Measurements from ENCODE around the gene TRIM29.
"Not testable (repeated sequence)": the region's sequence is repeated elsewhere in the genome, so short reads cannot be mapped to it uniquely, and the experiment has no call there.

Gene TRIM29

GRCh38 chr11:120181376-120181975 lies 43.6 kb upstream of the TRIM29 start:
- no peaks in the 10 kb centered on the region for H3K36me3 ChIP-seq (ENCODE audit: control insufficient read depth, insufficient read depth, low read length)
- no peak overlapping the region for H3K4me3 ChIP-seq (ENCODE audit: insufficient read depth, low read depth, low read length, poor library complexity, severe bottlenecking)
- no peak overlapping the region for H3K27ac ChIP-seq (ENCODE audit: insufficient read depth, low read length, poor library complexity, severe bottlenecking)
- DNase-seq: no peak
- H3K4me1 ChIP-seq (ENCODE audit: control insufficient read depth, insufficient read depth, low read length, poor library complexity, severe bottlenecking): no peaks in the 10 kb centered on the region
- no peaks in the 10 kb centered on the region for H3K9me3 ChIP-seq (ENCODE audit: control insufficient read depth, low read length)
- peaks cover 5% of the 10 kb centered on the region for H3K27me3 ChIP-seq (replicated peaks; ENCODE audit: control insufficient read depth, insufficient read depth, low read length, poor library complexity, severe bottlenecking)

- no peak overlapping the region for H3K27ac ChIP-seq (ENCODE audit: insufficient read depth, low read length, poor library complexity, severe bottlenecking)
- H3K27me3 ChIP-seq (replicated peaks; ENCODE audit: control insufficient read depth, insufficient read depth, low read length, poor library complexity, severe bottlenecking): peaks cover 5% of the 10 kb centered on the region
- H3K36me3 ChIP-seq (ENCODE audit: control insufficient read depth, insufficient read depth, low read length): no peaks in the 10 kb centered on the region
- no peaks in the 10 kb centered on the region for H3K9me3 ChIP-seq (ENCODE audit: control insufficient read depth, low read length)
- no peaks in the 10 kb centered on the region for H3K4me1 ChIP-seq (ENCODE audit: control insufficient read depth, insufficient read depth, low read length, poor library complexity, severe bottlenecking)
- H3K4me3 ChIP-seq (ENCODE audit: insufficient read depth, low read depth, low read length, poor library complexity, severe bottlenecking): no peak overlapping the region
- DNase-seq: no peak
Measured at GRCh38 chr11:120180551-120181232, 42.8 kb upstream of the TRIM29 start.

GRCh38 chr11:120180063-120180462 lies 42.1 kb upstream of the TRIM29 start:
- H3K27me3 ChIP-seq (replicated peaks; ENCODE audit: control insufficient read depth, insufficient read depth, low read length, poor library complexity, severe bottlenecking); H3K9me3 ChIP-seq (ENCODE audit: control insufficient read depth, low read length); DNase-seq; H3K4me1 ChIP-seq (ENCODE audit: control insufficient read depth, insufficient read depth, low read length, poor library complexity, severe bottlenecking); H3K4me3 ChIP-seq (ENCODE audit: insufficient read depth, low read depth, low read length, poor library complexity, severe bottlenecking); H3K36me3 ChIP-seq (ENCODE audit: control insufficient read depth, insufficient read depth, low read length); H3K27ac ChIP-seq (ENCODE audit: insufficient read depth, low read length, poor library complexity, severe bottlenecking): not testable (repeated sequence)

- no peaks in the 10 kb centered on the region for H3K9me3 ChIP-seq (ENCODE audit: control insufficient read depth, low read length)
- H3K36me3 ChIP-seq (ENCODE audit: control insufficient read depth, insufficient read depth, low read length): no peaks in the 10 kb centered on the region
- DNase-seq: no peak
- H3K27ac ChIP-seq (ENCODE audit: insufficient read depth, low read length, poor library complexity, severe bottlenecking): no peak overlapping the region
- no peak overlapping the region for H3K4me3 ChIP-seq (ENCODE audit: insufficient read depth, low read depth, low read length, poor library complexity, severe bottlenecking)
- no peaks in the 10 kb centered on the region for H3K4me1 ChIP-seq (ENCODE audit: control insufficient read depth, insufficient read depth, low read length, poor library complexity, severe bottlenecking)
- H3K27me3 ChIP-seq (replicated peaks; ENCODE audit: control insufficient read depth, insufficient read depth, low read length, poor library complexity, severe bottlenecking): no peaks in the 10 kb centered on the region
Measured at GRCh38 chr11:120179057-120179672, 41.3 kb upstream of the TRIM29 start.

- no peaks in the 10 kb centered on the region for H3K4me1 ChIP-seq (ENCODE audit: control insufficient read depth, insufficient read depth, low read length, poor library complexity, severe bottlenecking)
- H3K27me3 ChIP-seq (replicated peaks; ENCODE audit: control insufficient read depth, insufficient read depth, low read length, poor library complexity, severe bottlenecking): no peaks in the 10 kb centered on the region
- DNase-seq: no peak
Measured at GRCh38 chr11:120178561-120179056, 40.7 kb upstream of the TRIM29 start.

GRCh38 chr11:120174866-120175265 lies 37.0 kb upstream of the TRIM29 start:
- H3K4me1 ChIP-seq (ENCODE audit: control insufficient read depth, insufficient read depth, low read length, poor library complexity, severe bottlenecking): no peaks in the 10 kb centered on the region
- no peaks in the 10 kb centered on the region for H3K36me3 ChIP-seq (ENCODE audit: control insufficient read depth, insufficient read depth, low read length)
- H3K9me3 ChIP-seq (ENCODE audit: control insufficient read depth, low read length): no peaks in the 10 kb centered on the region
- peaks cover 3% of the 10 kb centered on the region for H3K27me3 ChIP-seq (replicated peaks; ENCODE audit: control insufficient read depth, insufficient read depth, low read length, poor library complexity, severe bottlenecking)
- no peak for DNase-seq
- H3K4me3 ChIP-seq (ENCODE audit: insufficient read depth, low read depth, low read length, poor library complexity, severe bottlenecking): no peak overlapping the region
- no peak overlapping the region for H3K27ac ChIP-seq (ENCODE audit: insufficient read depth, low read length, poor library complexity, severe bottlenecking)

More at GRCh38 chr11:120178561-120179056, 40.7 kb upstream of the TRIM29 start:
- Histone ChIP-seq H3K4me3 (ENCODE audit: insufficient read depth, low read depth, low read length, poor library complexity, severe bottlenecking) (no peak overlapping the region), H3K27ac (ENCODE audit: insufficient read depth, low read length, poor library complexity, severe bottlenecking) (no peak overlapping the region), H3K36me3 (ENCODE audit: control insufficient read depth, insufficient read depth, low read length) (no peaks in the 10 kb centered on the region), H3K9me3 (ENCODE audit: control insufficient read depth, low read length) (no peaks in the 10 kb centered on the region)

- no peak for DNase-seq
Measured at GRCh38 chr11:120173807-120174206, 35.9 kb upstream of the TRIM29 start.

GRCh38 chr11:120173019-120173705 lies 35.2 kb upstream of the TRIM29 start:
- Histone ChIP-seq H3K4me3 (ENCODE audit: insufficient read depth, low read depth, low read length, poor library complexity, severe bottlenecking) (no peak overlapping the region), H3K27ac (ENCODE audit: insufficient read depth, low read length, poor library complexity, severe bottlenecking) (no peak overlapping the region), H3K36me3 (ENCODE audit: control insufficient read depth, insufficient read depth, low read length) (no peaks in the 10 kb centered on the region), H3K27me3 (replicated peaks; ENCODE audit: control insufficient read depth, insufficient read depth, low read length, poor library complexity, severe bottlenecking) (peaks cover 3% of the 10 kb centered on the region), H3K9me3 (ENCODE audit: control insufficient read depth, low read length) (no peaks in the 10 kb centered on the region), H3K4me1 (ENCODE audit: control insufficient read depth, insufficient read depth, low read length, poor library complexity, severe bottlenecking) (peaks cover 3% of the 10 kb centered on the region)
- DNase-seq: no peak

More at GRCh38 chr11:120173807-120174206, 35.9 kb upstream of the TRIM29 start:
- Histone ChIP-seq H3K4me3 (ENCODE audit: insufficient read depth, low read depth, low read length, poor library complexity, severe bottlenecking) (no peak overlapping the region), H3K27me3 (replicated peaks; ENCODE audit: control insufficient read depth, insufficient read depth, low read length, poor library complexity, severe bottlenecking) (peaks cover 3% of the 10 kb centered on the region), H3K9me3 (ENCODE audit: control insufficient read depth, low read length) (no peaks in the 10 kb centered on the region), H3K36me3 (ENCODE audit: control insufficient read depth, insufficient read depth, low read length) (no peaks in the 10 kb centered on the region), H3K4me1 (ENCODE audit: control insufficient read depth, insufficient read depth, low read length, poor library complexity, severe bottlenecking) (peaks cover 2% of the 10 kb centered on the region), H3K27ac (ENCODE audit: insufficient read depth, low read length, poor library complexity, severe bottlenecking) (no peak overlapping the region)

- peaks cover 8% of the 10 kb centered on the region for H3K27me3 ChIP-seq (replicated peaks; ENCODE audit: control insufficient read depth, insufficient read depth, low read length, poor library complexity, severe bottlenecking)
- DNase-seq: no peak
- no peak overlapping the region for H3K4me3 ChIP-seq (ENCODE audit: insufficient read depth, low read depth, low read length, poor library complexity, severe bottlenecking)
- no peak overlapping the region for H3K27ac ChIP-seq (ENCODE audit: insufficient read depth, low read length, poor library complexity, severe bottlenecking)
- no peaks in the 10 kb centered on the region for H3K36me3 ChIP-seq (ENCODE audit: control insufficient read depth, insufficient read depth, low read length)
- peaks cover 3% of the 10 kb centered on the region for H3K4me1 ChIP-seq (ENCODE audit: control insufficient read depth, insufficient read depth, low read length, poor library complexity, severe bottlenecking)
- H3K9me3 ChIP-seq (ENCODE audit: control insufficient read depth, low read length): no peaks in the 10 kb centered on the region
Measured at GRCh38 chr11:120172054-120172911, 34.4 kb upstream of the TRIM29 start.
